ENCODE data around the gene CCN6.
"Not testable (repeated sequence)": the region's sequence is repeated elsewhere in the genome, so short reads cannot be mapped to it uniquely, and the experiment has no call there.

CCN6 gene

DNA sequence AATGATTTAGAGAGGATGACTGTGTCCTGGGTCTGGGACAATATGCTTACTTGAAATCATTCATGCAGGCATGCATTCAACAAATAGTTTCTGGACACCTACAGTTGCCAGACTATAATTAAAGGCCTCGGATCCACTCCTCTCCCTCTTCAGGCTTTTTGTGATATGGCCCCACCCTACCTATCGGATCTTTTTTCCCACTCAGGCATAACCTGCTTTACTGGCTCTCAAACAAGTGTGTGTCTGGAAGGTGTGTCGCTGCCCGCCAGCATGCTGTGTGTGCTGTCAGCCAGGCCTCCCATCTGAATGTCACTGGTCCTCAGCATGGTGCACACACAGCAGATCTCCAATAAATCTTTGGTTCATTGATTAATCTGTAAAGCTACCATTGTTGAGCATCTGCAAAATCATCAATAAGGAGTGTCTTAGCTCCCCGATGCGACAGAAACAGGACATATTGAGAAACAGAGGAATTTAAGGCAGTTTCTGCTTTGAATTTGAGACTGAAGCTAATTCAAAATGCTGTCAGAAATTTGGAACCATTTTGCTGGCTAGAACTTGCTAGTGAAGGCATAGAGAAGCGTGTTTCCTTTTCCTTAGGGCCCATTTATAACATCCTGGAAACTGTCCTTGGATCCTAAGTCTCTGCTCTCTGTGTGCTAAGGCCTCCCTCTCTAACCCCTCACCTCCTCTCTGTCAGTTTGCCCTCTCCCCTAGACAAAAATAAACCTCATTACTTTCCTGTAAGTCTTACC, 23.5 kb upstream of the CCN6 start:
- no peak for DNase-seq

DNA sequence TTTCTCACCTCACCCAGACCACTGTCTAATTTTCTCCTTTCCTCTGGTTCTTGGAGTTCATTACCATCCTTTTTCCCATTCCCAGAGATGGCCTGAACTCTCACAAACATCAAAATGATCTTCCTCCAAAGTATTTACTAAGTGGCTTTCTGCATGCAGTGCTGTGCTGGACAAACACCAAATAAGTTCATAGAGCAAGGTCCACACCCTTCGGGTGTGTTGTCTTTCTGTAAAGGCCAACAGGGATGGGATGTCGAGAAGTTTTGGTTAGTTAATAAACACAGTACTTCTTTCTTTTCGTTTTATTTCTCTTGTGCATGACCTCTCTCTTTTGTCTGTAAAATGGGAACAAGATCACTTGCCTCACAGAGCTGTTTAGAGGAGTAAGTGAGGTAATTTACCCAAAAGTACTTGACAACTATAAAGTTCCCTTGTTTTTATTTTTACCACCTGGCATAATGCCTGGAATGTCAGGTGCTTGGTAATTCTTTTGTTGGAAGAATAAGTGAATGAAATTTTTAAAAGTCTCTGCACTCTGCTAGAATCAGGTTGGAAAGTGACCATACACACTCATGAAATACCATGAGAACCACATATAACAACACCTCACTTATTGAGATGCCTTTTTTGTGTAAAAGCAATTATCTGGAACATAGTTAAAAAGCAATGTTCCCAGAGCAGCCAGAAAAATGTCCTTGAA, 22.8 kb upstream of the CCN6 start:
- no peak for DNase-seq

DNA sequence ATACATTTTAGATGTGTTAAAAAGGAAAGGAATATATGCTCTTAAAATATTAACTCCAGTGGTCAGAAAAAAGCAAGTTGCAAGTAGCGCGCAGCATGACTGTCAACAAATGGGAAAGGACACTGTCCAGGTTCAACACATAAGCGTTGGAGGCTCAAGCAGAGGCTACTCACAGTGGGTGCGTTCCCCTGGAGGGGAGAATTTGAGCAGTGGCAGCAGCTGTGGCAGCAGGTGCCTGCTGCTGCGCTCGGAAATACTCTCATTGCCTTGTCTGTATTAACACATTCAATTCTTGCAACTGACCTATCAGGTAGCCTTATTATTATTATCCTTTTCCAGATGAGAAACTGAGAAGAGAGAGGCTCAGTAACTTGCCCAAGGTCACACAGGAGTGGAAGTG, 21.9 kb upstream of the CCN6 start:
- no peak for DNase-seq

DNA sequence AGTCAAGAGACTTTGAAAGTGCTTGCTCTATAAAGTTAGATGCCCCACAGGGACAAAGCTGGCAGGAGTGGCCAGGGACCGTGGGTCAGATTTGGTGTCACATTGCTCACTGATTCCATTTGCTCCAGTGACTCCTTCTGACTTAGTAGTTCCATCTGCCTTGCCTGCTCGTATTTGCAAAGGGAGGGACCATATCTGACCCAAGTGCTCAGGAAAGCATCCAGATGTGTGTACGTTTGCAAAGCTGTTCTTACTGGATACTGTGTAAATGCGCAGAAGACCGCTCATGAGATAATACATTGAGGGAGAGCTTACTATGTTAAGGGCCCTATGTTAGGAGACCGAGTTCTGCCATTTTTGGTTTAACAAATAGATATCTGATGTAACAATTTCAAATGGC, 21.2 kb upstream of the CCN6 start:
- no peak for DNase-seq

DNA sequence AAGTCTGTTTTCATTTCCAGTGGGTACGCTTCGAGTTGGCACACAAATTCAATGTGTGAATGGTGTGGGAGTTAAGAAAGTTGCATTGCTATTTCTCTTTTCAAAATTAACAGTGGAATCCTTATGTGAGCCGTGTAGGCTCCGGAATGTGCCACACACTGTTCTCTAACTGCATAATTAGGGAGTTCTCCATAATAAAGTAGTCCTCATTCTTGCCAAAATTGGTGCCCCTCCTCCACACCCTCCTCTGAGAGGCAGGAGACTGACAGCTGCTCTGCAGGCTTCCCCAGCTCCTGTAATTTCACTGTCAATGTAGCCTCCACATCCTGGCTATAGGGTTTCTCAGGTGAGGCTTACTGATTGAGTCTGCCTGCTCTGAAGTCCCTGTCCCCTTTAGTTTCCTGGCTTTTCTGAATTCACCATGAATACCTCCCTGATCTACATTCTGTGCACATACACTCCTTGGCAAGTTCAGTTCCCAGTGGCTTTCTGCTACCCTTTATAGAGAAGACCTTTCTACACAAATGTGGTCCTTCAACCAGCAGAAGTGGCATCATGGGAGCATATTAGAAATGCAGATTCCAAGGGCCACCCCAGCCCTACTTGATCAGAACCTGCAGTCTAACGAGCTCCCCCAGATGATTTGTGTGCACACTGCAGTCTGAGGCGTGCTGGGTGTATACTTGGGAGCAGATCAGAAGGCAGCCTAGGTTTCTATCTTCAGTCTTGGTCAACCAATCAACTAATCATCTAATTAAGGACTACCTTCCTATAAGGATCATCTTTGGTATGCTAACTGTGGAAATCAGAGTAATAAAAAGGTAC, 19.9 kb upstream of the CCN6 start:
- peak in 2 of 14 donors; percentile 5 to 36 for DNase-seq

DNA sequence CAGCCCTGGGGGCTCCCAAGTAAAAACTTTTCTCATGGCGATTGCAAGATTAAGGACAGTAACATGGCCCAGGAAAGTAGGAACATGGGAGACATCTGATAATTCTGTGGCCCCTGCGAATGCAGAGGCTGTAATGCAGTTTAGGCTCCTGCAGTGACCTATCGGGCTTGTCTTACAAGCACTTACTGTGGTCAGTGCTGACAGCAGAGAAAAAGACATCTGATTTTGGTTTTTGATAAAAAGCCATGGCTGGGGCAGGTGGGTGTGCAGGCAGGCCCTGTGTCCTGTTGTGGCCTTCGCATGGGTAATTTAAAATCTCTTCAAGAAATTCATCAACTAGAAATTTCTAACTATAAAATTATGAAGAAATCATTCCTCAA, 19.3 kb upstream of the CCN6 start:
- DNase-seq: no peak

DNA sequence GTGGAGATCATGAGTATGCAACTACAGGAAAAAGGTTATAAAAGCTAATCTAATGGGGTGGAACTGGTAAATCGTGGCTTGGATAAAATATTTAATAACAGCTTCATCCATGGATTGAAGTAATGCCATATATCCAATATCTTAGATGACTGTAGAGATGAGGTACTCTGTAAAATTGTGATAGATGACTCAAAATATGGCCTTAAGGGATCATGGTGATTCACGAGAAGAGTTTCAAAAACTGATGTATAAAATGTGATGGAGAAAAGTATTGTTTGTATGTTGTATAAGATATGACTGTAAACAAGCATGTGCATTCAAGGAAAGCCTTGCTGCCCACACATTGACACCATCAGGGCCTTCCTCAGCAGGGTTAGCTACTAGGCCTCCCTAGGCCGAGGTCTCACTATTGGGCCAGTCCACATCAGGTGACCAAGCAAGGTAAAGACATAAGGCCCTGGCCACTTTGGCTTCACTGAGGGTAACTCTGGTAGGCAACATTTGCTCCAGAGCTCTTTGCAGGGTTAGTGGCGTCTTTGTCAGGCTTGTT, 17.7 kb upstream of the CCN6 start:
- DNase-seq: no peak

DNA sequence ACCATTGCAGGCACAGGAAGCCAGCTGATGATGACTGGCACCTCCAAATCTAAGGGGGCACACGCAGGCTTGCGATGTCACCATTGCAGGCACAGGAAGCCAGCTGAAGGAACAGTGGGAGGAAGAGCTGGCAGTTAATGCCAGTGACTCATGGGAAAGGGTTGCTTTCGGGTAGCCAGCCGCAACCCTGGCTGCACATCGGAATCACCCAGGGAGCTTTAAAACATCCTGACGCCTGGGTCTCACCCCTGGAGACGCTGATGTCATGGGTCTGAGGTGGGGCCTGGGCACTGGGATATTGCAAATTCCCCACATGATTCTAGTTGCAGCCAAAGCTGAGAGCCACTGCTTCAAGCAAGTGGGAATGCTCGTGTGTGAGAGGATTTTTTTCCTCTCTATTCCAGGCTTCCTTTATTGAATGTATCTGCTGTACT, 16.1 kb upstream of the CCN6 start:
- DNase-seq: peak in 10 of 14 donors; percentile 14 to 80 (median 52)

DNA sequence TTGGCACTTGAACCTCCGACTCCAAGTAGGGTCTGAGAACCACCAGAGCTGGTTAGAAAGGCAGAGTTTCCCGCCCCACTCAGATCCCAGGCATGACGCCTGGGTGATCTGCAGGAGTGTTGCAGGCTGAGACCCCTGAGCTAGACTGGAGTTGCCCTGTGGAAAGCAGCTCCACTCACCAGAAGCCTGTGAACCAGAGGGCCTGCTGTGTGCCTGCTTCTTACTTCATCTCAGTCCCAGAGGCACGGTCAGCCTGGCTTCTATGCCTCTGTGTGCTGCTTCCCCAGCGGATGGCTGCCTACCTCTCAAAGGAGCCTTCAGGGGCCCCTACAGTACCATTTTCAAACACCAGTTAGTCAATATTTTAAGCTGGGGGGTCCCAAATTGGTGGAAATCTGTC, 15.6 kb upstream of the CCN6 start:
- DNase-seq: peak in 2 of 14 donors; percentile 38 to 45

DNA sequence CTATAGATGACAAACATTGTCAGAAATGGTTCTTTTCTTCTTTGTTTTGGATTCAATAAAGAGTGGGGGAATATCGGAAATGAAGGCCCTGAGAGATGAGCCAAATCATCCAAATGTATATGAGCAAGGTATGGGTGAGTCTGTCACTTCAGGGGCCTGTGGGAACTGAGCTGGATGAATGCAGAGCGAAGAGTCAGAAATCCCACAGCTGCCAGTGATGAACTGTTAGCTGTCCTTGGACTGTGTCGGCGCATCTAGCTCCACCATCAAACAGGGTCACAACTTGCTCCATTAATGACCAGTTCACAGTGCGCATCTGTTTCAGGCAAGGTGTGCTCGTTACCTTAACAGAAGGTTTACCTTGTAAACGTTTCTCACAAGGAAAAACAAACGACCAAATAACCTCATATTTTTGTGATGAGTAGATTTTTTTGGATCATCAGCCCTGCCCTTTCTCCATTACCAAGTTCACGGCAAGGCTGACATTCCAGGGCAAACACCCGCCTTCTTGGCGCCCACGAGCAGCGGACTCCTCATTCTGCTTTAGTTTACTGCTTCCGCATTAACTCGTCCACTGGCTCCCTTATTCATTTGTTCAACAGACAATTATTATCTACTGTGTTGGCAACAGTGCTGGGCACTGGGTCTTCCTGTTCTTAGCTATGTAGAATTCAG, 15.0 kb upstream of the CCN6 start:
- DNase-seq: no peak

DNA sequence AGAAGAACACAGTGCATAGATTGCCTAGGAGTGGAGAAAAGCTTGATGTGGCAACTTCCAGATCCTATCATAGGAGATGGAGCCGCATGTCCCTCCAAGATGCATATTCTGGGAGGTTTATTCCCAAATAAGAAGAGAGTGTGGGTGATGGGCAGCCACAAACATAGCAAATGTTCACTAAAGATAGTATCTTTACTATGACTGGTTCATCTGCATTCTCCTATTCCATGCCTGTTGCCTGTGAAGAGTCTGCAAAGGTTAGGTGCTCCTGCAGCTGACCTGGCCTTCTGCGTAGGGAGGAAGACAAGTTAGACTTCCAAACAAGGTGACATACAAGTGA, 14.5 kb upstream of the CCN6 start:
- no peak for DNase-seq

DNA sequence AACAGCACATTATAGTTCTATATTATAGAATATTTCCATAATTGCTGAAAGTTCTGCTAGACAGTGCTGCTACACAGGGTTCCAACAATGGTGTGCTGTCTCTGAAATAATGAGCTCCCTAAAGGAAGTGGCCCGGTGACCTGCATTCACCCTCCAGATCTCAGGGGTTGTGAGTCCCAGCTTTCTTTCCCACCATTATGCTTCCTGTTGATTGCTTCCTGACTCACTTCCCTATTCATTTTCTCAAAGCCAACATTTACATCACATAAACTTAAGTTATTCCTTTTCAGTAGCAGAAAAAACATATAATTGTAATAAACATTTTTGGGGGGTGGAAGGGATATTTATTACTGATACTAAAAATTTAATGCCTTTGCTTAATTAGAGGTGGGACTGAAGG, 12.9 kb upstream of the CCN6 start:
- no peak for DNase-seq

DNA sequence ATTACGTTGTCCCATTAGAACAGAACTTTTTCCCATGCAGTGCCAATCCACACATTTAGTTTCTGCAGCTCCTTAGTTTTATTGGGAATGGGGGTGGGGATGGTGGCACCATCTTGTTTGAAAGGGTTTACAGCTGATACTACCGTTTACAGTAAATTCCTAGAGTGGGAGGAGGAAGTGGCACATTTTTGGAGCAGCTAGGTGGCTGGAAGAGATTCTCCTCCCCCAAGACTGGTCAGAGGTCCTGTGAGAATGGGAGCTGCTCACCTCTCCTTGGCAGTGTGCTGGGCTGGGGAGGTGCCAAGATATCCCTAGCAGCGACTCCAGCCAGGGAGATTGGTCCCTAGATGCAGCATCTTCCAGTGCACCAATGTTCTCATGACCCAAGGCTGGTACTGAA, 12.4 kb upstream of the CCN6 start:
- DNase-seq: no peak

DNA sequence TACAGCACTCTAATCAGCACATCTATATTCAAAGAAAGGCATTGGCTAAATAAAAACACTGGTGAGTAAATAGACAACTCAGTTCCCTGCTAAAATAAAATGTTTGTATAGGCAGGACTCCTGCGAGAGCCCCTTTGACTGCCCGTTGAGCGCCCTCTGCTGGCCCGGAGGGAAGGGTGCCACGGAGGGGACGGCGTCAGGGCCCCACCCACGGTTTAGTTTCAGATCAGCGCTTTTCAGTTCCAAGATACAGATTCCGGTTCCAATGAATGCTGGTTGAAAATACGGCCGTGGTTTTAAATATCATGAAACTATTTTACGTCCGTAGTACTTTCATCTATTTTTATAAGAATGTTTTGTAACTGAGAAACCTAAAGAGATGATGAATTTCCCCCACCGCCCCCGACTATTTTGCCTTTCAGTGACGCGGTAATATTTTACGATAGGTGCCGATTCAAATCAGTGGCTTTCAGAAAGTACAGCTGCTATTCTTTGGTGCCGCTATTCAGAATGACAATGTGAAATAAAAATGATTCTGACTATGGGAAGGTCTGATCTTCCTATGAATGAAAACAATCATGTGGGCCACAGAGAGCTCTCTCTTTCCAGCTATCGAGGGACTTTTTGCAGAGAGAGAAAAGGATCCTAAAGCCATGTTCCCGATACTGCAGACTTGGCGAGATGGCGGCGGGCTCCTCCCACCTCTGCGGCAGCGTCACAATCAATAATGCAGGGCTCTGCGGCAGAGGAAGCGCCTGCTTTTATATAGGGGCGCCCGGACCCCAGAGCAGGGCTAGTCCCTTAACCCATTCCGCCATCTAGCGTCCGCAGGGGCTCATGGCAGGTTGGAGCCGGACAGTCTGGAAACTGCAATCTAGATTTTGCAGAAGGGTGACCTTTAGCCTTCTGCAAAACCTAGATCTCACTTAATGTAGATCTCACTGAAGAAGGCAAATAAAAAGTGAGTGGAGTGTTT, 10.6 kb upstream of the CCN6 start:
- DNase-seq: peak; percentile 6 to 86 (median 76)

DNA sequence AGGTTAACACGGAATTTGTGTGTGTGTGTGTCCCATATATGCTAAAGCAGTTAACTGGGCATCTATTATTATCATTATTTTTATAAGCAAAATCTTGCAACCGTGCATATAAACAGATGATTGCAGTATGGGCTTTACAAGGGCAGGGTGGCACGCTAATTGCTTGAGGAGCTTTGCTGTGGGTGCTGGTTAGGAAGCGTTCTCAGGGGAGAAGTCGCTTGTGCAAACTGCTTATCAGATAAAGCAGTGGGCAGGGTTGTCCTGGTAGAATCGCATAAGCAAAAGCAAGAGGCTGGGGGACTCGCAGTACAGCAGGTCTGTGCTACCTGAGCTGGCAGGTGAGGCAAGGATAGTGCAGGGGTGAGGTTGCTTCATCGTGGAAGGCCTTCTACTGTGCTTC, 9.7 kb upstream of the CCN6 start:
- DNase-seq: no peak

DNA sequence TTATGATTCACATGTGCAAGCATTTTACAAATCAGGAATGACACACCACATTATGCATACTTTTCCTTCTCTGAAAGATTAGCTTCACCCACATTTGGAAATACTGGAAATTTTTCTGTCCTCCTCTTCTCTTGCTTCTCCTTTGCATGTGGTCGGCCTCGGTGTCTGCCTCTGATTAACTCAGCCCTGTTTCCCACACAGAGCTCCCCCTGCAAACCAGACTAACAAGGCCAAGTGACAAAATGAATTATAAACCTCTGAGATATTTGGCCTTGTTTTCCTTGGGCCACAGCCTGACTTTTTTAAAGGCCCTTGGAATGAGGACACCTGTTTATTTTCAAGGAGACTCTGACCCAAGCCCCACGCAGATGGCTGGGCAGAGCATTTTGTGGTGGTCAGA, 9.0 kb upstream of the CCN6 start:
- peak in 2 of 14 donors; percentile 3 to 25 for DNase-seq

DNA sequence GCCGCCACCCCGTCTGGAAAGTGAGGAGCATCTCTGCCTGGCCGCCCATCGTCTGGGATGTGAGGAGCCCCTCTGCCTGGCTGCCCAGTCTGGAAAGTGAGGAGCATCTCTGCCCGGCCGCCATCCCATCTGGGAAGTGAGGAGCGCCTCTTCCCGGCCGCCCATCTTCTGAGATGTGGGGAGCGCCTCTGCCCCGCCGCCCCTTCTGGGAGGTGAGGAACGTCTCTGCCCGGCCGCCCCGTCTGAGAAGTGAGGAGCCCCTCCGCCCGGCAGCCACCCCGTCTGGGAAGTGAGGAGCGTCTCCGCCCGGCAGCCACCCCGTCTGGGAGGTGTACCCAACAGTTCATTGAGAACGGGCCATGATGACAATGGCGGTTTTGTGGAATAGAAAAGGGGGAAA, 6.4 kb upstream of the CCN6 start:
- not testable (repeated sequence) for DNase-seq

DNA sequence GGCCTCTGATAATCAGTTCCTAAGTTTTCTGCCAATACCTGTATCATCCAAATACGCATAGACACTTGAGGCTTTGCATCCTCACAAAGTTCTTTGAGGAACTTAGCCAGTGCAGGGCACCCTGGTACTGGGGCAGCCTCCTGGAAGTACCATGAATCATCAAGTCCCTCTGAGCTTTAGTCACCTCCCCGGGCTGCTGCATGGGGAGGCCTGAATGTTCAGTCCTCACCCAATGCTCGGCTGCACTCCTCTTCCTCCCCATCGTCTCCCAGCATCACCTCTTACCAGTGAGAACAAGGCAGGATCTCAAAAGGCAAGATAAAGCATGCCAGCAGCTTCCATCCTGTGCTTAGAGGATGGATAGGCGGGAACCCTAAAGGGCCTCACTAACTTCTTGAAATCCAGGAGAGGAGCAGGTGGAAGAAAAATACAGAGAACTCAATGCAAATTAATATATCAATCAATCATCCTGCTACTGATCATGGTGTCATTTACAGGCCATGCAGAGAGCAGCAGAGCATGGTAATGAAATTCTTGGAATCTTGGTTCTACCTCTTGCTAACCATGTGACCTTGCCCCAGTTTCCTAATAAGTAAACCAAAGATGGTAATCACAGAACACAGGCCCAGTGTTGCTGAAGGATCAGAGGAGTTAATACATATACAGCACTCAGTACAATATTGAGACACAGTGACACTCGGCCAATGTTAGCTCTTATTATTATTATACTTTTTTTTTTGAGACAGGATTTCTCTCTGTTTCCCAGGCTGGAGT, 4.7 kb upstream of the CCN6 start:
- DNase-seq: no peak

DNA sequence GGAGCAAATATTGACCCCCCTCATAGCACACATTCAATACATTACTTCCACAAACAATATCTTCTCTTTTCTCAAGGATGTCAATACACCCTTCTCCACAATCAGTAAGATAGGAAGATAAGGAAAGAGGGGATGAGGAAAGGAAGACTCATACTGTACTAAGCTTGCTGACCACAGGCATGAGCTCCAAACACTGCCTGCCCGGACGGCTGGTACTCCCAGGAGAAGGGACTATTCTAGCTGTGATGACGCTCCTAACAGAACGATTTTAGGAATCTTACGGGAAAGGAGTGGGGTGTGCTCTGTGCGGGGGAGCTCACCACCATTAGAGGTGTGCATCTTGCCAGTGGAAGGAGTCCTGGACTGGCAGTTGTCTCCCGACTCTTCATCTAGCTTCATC, 3.9 kb upstream of the CCN6 start:
- DNase-seq: no peak

DNA sequence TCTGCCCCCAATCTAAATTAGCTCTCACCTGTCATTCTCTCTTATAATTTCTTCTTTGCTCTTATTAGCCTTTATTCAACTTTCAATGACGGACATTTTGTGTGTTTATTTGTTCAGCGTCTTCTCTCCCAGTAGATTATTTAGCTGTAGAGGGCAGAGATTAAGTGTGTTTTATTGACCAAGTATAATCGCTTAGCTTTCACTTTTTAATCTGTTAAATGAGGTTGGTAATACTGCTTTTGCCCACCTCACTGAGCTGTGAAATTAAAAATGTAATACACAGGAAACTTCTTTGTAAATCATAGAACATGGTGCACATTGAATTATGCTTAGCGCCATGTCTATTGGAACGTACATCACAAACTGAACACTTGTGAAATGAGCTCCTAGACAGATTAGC, 3.5 kb upstream of the CCN6 start:
- DNase-seq: no peak
